B cell (primary cell): ENCODE results near the gene ARHGAP22.

Experiments used
- CTCF ChIP-seq: fragments of 200-600 bp; IDR thresholded peaks from one replicate; pipeline ENCODE4 v1.8.0; 2022; ENCODE audit warnings: antibody characterized with exemption, mild to moderate bottlenecking
- EZH2 ChIP-seq: IDR thresholded peaks from 2 replicates; pipeline ENCODE4 v1.6.1; 2012; ENCODE audit warnings: borderline replicate concordance, low read depth, mild to moderate bottlenecking, moderate library complexity, low read length; ENCODE audit not compliant: insufficient read depth, poor library complexity, severe bottlenecking

- TF ChIP-seq CTCF (no peak), EZH2 (no peak)
Observed at GRCh38 chr10:48549236-48549635, 55.6 kb downstream of the ARHGAP22 start.
